ENCODE data around the gene NMT2.
A peak's percentile ranks its signal among the peaks of the same experiment; 100 is the strongest.
"Not testable (repeated sequence)": the region's sequence is repeated elsewhere in the genome, so short reads cannot be mapped to it uniquely, and the experiment has no call there.

The NMT2 gene

DNA sequence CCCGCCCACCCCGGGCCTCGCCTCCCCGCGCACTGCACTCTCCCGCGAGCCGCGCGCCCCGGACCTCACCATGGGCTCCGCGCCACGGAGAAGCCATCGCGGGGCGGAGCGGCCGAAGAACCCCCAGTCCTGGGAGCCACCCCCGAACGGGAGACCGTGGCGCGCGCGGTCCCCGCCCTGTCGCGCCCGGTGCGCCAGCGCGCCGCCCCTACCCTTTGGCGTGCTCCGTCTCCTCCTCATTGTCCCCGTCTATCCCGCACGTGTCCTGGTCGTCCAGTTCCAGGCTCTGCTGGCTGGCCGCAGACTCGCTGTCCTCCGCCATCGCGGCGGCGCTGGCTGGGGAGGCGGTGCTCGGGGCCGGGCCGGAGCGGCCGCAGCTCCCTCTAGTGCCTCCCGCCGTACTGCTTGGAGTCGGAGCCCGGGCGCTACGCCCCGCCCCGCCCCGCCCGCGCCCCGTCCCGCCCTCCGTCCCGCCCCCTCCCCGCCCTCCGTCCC lies at the start of gene NMT2:
Gene NMT2 (minus strand): TSS at position 403 of the 495 bp plus-strand sequence. CDS start 81 bp downstream, at position 322.
- DNase-seq (ENCODE audit: low spot score): no peak

DNA sequence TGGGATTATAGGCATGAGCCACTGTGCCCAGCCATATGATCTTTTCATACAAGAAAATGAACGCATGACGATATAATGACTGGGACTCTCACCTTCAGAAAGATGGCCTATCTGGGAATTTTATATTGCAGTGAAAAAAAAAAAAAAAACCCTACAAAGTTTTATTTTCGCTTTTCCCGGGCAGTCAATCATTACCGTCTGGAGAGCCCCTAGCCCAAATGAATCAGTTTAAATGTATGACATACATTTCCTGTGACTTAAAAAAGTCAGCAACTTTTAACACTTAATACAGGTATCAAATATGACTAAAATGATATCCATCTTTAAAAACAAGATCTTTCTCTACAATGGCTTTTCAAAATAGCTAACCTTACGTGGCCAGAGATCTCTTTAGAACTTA lies 48.2 kb upstream of the NMT2 start:
- DNase-seq (ENCODE audit: low spot score): no peak

DNA sequence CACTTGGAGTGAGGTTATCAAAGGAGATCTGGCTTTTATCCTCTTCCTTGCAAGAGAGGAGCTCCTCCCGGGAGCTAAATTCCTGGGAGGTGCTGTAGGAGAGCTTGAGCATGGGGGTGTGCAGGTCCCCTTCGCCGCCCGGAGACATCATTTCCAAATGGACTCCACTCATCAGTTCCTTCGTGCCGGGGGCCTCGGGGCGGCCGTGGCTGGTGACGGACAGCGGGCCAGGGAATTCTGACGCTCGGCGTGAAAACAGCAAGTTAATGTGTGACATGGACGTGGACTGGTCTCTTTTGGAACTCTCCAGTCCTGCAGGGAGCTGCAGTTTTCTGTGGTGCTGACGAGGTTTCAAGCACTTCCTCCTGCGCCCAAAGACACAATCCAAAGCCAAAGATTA lies 45.7 kb upstream of the NMT2 start:
- no peak for DNase-seq (ENCODE audit: low spot score)

DNA sequence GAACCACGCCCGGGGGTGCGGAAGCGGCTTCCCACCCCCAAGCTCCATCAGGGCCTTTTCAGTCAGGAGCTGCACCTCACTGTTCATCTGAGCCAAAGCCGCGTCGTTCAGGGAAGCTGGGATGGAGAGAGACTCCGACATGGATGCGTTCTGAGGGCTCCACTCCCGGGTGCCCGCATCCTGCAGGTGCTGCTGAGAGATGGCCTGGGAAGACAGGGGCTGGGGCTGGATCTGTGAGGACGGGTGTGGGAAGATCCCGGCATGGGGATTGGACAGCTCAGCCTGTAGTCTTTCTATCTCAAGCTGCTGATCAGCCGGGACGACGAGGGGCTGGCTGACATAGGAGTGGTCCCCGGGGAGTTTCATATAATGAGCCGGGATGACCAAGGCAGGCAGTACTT lies 45.0 kb upstream of the NMT2 start:
- no peak for DNase-seq (ENCODE audit: low spot score)

DNA sequence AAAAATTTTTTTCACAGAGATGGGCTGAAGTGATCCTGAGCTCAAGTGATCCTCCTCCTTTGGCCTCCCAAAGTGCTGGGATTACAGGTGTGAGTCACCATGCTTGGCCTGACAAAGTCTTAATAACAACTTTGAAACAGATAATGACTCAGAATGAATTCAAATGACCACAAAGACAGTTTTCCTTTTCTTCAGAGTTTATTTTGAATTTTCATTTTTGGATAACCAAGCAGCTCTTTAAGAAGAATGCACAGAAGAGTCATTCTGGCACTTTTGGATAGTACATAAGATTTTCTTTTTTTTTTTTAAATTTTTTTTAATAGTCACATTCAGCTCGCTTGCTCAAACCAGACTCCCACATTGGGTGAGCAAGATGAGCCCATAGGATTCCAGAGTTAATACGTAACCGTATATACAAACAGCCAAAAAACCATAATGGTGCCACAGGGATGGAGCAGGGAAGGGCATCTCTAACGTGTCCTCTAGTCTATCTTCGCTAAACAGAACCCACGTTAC lies 43.0 kb upstream of the NMT2 start:
- no peak for DNase-seq (ENCODE audit: low spot score)

DNA sequence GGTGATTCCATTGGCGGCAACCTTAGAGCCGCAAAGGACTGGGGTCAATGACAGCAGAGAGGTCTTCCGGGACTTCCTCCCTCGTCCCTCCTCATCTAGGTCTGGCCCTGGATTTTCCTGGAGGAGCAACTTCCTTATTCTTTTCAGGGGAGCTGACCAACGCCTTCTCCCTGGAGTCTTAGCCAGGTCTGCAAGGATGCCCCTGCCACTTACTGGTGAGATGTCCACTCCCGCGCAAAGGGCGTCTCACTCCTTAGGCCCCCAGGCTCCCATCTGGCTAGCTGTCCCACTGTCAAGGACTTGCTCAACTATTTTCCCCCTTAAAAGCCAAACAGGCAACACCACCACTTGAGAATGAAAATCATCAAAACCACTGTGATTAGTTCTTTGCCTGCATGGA lies 42.0 kb upstream of the NMT2 start:
- no peak for DNase-seq (ENCODE audit: low spot score)

DNA sequence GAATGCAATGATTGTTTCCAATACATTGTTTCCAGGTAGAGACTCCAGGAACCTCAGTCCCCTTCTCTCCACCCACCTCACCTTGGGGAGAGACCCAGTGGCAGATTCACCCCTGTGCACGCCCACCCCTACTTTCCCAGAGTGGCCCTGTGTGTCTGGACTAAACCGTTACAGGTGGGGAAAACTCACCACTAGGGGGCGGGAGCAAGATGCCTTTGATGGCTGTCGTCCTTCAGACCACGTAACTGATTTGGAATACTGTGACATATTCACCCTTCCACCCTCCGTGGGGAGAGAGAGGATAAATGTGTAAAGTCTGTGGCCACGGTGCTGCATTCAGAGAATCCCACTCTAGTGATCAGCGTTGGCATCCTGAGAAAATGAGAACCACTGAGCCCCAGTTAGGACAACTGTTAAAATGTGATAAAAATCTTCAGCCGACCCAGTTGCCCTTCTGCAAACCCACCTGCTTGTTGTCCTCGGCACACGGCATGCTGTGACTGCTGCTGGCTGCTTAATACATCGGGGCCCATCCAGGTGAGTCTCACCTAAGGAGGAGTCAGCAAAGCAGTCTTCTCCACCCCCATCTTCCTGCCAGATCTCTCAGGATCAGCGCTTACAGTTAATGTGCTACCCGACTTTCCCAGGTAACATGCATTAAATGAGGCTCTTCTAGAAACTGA lies 41.5 kb upstream of the NMT2 start:
- peak; percentile 69 for DNase-seq (ENCODE audit: low spot score)

DNA sequence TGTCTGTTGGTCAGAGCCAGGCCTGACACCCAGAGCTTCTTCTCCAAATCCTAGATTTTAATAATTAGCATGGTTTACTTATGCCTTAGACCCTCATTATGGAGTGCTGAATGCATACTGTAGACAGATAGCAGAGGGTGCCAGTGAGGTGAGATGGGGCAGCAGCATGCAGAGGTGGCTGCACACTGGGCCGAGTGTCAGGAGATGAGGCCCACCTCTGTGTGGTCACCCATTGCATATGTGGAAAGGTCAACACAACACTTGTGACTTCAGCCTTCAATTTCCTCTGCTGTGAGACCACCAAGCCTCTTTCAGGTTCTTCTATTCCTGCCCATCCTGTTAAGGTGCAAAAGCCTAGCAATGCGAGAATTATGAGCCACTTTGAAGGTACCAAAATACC lies 39.7 kb upstream of the NMT2 start:
- no peak for DNase-seq (ENCODE audit: low spot score)

DNA sequence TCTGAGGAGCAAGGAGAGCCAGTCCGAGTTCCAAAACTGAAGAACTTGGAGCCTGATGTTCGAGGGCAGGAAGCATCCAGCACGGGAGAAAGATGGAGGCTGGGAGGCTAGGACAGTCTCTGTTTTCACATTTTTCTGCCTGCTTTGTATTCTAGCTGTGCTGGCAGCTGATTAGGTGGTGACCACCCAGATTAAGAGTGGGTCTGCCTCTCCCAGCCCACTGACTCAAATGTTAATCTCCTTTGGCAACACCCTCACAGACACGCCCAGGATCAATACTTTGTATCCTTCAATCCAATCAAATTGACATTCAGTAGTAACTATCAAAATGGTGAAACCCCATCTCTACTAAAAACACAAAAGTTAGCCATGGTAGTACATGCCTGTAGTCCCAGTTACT lies 38.9 kb upstream of the NMT2 start:
- not testable (repeated sequence) for DNase-seq (ENCODE audit: low spot score)

DNA sequence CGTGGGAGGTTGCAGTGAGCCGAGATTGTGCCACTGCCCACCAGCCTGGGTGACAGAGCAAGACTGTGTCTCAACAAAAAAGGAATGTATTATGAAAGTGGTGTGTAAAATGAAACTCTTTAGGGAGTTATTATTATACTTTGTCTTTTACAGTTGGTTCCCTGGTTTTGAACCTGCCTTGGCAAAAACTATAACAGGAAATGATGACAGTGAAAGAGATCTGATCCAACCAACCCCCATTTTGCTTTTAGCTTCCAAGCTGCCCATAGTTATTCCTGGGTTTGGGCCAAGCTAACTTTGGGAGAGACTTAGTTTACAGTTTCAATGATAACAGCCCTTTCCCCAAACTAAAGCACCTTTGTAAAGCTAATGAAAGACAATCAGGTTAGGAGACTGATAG lies 34.1 kb upstream of the NMT2 start:
- DNase-seq (ENCODE audit: low spot score): no peak

DNA sequence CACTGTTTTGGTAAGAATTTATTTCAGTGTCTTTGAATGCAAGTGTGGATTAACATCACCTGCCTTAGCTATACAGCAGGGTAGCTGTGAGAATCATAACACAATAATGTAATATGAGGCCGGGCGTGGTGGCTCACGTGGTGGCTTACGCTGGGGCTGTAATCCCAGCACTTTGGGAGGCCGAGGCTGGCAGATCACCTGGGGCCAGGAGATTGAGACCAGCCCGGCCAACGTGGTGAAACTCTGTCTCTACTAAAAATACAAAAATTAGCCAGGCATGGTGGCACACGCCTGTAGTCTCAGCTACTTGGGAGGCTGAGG lies 33.8 kb upstream of the NMT2 start:
- DNase-seq (ENCODE audit: low spot score): not testable (repeated sequence)

DNA sequence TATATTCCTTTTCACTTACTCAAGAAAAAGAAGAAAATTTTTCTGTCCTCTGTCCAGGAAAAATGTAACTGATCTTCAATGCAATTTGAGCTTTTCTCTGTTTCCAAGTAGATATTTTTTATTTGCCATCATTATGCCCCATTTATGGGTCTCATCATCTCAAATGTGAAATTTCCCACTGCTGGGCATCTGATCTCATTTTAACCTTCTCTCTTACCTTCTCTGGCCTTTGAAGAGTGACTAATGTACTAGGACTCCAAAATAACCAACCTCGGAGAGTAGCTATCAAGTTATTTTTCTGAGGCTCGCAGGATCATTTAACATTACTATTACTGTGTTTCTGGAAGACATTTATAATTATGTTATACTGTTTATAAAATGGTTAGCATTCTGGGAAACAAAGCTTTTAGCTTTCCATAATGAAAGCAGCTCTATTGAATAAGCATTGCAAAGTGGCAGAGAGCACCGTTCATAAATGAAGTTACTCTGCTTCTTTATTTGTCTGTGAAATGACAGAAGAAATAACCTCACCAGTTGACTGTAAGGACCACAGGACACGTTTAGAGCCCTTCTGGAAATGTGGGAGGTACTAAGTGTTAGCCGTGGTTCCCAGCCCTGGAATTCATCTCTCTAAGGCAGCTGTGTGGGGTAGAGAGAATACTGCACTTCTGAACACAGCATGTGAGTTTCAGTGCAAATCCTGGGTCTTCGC lies 33.3 kb upstream of the NMT2 start:
- no peak for DNase-seq (ENCODE audit: low spot score)

DNA sequence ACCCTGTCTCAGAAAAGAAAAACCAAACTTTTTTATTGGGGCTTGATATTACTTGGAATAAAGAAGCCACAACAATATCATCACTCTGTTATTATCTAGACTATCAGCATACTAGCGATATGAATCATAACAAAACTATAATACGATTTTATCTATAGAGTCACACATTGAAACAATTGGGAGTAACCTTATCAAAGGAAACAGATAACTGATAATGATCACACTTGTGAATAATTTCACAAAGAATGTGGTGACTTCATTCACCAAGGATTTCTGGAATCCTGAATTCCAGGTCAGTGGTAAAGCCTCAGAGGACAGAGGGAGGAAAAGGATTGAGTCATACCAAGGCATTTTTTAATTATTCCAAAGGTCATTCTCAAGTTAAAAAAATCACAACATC lies 32.1 kb upstream of the NMT2 start:
- DNase-seq (ENCODE audit: low spot score): no peak

DNA sequence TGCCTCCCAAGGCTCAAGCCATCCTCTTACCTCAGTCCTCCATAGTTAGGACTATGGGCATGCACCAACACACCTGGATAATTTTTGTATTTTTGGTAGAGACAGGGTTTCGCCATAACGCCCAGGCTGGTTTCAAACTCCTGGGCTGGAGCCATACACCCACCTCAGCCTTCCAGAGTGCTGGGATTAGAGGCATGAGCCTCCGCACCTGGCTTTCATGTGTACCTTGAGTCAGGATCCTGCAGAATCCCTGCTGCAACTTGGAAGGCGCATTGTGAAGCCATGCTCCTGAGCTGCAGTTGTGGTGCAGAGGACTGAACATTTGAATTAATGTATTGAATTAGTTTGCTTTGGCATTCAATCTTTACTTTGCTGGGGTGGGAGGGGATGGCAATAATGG lies 29.4 kb upstream of the NMT2 start:
- DNase-seq (ENCODE audit: low spot score): no peak

DNA sequence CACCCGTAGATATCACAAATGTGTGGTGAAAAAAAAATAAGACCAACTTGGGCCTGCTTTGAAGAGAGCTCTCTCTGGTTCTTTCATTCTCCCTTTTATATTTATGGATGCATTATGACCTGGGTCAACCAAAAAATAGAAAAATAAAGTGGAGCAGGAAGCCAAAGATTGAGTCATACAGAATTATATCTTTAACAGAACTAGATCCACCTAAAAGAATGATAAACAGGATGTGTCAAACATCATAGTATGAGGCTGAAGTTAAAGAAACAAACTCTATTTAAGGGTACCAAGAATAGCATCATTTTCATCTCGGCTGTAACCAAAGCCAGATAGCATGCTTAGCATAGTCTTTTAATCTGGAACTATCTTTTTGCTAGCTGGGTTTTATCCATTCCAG lies 28.8 kb upstream of the NMT2 start:
- DNase-seq (ENCODE audit: low spot score): no peak

DNA sequence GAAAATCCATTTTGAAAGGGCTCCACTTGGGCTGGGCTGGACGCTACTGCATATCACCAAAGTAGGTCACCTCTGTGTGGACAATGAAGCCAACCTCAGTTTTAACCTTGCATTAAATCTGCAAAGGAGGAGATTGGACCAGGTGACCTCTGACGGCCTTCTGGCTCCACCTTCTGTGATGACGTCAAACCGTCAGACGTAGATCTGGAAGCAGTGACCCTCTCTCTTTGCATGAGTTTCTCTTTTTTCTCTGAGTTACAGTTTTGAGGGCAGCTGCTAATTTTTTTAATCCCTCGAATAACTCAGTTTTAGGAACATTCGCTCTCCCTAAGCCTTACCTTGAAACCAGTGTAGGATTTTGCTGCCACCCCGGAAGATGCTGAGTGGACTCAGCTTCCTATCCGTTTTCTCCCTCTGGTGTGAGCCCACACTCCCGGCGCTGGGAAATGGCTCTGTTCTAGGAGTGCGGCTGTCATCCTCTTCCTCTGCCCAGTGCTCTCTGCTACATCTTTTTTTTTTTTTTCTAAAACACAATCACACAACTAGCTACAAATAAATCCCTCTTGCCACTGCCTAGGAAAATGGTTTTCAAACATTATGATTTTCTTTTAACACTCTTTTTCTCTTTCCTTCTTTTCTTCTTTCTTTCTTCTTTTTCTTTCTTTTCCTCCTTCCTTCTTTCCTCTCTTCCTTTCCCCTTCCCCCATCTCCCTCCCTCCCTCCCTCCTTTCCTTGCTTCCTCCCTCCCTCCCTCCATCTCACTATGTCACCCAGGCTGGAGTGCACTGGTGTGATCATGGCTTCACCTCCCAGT lies 27.7 kb upstream of the NMT2 start:
- DNase-seq (ENCODE audit: low spot score): no peak

DNA sequence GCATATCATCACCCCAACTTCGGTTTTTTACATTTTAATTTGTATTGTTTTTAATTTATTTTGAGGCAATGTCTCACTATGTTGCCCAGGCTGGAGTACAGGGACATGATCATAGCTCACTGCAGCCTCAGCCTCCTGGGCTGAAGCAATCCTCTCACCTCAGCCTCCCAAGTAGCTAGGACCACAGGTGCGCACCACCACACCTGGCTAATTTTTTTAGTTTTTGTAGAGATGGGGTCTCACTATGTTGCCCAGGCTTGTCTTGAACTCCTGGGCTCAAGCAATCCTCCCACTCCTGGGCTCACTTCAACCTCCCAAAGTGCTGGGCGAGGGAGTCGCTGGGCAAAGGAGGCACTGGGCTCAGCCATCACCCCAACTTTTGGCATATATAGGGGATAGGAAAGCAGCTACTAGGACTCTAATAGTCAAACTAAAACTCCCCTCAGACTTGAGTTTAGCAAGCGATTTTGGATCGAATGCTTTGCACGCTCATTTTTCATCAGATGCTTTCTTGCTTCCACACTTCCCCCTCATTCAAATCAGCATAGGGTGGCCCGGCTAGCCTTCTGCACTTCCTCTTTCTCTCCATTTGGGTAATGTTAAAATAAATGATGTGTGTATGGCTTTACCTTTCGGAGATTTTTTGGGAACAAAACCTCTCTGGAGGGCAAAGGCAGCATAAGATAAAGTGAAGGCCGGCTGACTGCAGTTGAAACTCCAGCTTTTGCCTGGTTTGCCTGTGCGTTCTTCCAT lies 20.8 kb upstream of the NMT2 start:
- no peak for DNase-seq (ENCODE audit: low spot score)

DNA sequence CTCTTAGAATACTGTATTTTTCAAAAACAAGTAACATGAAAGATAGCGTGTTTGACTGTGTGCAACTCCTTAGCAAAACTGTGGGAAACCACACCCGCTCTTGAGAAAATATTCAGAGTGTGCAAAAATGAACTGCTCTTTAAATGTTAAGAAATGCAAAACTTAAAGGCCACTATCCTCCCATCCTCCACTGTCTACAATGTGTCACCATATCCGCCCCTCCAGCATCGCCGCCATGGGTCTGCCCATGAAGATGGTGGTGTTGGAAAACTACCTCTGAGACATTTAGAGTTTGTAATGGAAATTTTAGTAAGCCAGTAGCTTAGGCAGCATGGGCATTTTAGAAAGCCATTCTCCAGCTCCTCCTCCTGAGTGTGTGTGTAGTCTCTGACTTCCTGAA lies 20.1 kb upstream of the NMT2 start:
- no peak for DNase-seq (ENCODE audit: low spot score)

DNA sequence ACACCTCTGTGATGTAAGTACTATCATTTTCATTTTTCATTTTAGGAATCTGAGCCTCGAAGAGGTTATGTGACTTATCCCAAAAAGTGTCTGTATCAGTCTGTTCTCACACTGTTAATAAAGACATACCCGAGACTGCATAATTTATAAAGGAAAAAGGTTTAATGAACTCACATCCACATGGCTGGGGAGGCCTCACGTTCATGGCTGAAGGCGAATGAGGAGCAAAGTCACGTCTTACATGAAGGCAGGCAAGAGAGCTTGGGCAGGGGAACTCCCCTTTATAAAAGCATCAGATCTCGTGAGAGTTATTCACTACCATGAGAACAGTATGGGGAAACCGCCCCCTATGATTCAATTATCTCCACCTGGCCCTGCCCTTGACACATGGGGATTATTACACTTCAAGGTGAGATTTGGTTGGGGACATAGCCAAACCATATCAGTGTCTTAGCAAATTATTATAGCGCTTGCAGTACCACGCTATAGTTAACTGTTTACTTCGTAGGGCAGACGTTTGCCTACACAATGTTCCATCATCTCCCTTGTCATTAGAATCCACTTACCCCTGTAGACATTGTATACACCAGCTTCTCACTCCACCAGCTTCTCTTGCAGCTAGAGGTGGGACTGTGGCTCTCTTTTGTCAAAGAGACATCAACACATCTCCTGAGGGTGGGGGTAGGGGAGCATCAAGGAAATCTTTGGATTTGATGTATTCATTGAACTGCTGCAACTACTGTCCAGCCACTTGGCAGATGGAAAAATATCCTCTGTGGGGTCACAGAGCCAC lies 15.4 kb upstream of the NMT2 start:
- no peak for DNase-seq (ENCODE audit: low spot score)

DNA sequence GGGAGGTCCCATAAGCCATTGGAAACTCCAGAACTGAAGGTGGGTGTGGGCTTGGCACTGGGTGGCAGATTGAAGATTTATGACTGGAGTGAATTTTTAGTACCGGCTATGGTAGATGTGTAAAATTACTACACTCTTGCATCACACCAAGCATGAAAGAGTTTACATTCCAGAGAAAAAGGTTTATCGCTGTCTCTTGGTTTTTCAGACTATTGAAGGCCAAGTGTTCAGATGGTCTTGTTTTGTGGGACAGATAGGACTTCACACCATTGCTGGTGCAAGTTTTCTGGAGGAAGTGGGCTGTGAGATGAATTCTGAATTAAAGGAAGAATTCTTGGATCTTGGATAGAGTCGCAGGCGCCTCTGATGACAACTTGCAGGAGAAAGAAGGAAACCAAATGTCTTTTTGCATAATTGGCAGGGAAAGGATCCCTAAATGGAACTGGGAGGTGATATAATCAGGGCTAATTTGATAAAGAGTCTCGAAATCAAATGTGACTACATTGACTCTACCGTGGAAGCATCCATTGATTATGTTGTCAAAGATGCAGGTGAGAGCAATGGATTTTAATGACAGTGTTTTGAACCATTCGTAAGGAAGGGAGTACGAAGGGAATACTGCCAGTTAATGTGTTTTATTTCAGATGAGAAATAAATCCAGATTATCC lies 14.2 kb upstream of the NMT2 start:
- DNase-seq (ENCODE audit: low spot score): no peak
